ENCODE results near the gene DBF4B. TPM values are rescaled to one million over a fixed set of nuclear protein-coding genes. Genes with fewer than 3 reads are reported as not detected.

The DBF4B gene
- total RNA-seq, 2 donors from 2014 or later: 2.3 to 4.4 TPM

DNA sequence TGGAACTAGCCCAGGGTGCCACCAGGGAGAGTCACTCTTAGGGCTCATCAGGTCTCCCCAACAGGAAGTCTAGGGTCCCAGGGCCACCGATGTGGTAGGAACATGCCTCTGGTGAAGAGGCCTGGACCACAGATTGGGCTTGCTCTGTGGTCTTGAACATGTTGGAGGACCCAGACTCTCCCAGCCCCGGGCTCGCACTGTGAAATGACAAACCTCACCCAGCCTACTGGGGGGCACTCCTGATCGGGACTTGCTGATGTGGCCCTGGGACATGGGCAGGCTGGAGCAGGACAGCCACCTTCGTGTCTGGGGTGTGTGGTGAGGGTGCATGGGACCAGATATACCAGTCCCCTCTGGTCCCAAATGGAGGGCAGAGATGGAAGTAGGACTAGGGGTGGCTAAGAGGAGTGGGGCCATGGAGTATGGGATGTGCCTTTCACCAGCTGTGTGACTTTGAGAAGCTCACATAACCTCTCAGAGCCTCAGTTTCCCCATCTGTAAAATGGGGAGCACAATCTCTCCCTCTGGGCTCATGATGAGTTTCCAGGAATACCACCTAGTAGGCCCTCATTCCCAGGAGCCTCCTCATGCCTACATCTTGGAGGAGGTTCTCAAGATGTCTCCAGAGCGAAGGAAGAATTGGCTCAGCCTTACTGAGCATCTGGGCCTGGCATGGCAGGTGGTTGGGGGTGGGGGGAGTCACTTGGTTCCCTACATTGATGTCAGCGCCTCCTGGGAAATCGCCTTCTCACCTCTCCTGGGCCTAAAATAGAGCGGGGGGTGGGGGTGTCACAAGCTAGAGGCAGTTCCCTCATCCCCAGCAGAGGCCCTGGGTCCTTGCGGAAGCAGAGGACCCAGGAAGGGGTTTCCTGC, 48.8 kb downstream of the DBF4B start:
- DNase-seq (ENCODE audit: low spot score): no peak
- Histone ChIP-seq H3K4me1 (peaks cover 0 to 31% of the 10 kb centered on the region in 2 donors), H3K4me3 (no peak overlapping the region), H3K9me3 (no peaks in the 10 kb centered on the region), H3K27ac (peak overlapping the region; percentile 71 to 84), H3K36me3 (no peaks in the 10 kb centered on the region), H3K27me3 (peaks cover 0 to 6% of the 10 kb centered on the region in 2 donors)
- TF ChIP-seq, protein P1, sequence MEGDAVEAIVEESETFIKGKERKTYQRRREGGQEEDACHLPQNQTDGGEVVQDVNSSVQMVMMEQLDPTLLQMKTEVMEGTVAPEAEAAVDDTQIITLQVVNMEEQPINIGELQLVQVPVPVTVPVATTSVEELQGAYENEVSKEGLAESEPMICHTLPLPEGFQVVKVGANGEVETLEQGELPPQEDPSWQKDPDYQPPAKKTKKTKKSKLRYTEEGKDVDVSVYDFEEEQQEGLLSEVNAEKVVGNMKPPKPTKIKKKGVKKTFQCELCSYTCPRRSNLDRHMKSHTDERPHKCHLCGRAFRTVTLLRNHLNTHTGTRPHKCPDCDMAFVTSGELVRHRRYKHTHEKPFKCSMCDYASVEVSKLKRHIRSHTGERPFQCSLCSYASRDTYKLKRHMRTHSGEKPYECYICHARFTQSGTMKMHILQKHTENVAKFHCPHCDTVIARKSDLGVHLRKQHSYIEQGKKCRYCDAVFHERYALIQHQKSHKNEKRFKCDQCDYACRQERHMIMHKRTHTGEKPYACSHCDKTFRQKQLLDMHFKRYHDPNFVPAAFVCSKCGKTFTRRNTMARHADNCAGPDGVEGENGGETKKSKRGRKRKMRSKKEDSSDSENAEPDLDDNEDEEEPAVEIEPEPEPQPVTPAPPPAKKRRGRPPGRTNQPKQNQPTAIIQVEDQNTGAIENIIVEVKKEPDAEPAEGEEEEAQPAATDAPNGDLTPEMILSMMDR (IDR thresholded peaks at IDR 0.05): no peak

DNA sequence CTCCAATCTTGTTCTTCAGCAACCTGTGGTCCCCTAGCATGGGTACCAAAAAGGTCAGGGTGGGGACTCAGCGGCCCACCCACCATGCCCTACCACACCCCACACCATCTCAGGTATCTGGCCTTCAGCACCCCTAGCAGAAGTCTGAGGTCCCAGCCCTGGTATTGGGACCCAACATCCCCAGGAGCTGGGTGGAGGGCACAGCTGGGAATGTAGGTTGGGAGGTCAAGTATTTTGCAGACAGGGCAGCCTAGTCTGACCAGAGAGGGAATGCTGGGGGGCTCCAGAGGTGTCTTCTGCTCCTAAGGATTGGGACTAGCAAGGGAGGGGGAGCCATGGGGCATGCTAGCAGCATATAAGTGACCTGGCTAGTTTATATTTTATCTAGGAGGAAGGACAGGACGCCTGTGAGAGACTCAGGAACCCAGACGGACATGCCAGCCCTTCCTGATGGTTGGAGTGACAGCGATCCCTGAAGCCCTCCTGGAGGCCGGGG, 49.5 kb downstream of the DBF4B start:
- TF ChIP-seq, protein P1 (IDR thresholded peaks at IDR 0.05): no peak
- no peaks in the 10 kb centered on the region for H3K9me3 ChIP-seq
- H3K4me3 ChIP-seq: peak overlapping the region; percentile 34 to 65
- no peaks in the 10 kb centered on the region for H3K36me3 ChIP-seq
- peaks cover 0 to 31% of the 10 kb centered on the region in 2 donors for H3K4me1 ChIP-seq
- H3K27ac ChIP-seq: peak overlapping the region; percentile 71 to 84
- peaks cover 0 to 6% of the 10 kb centered on the region in 2 donors for H3K27me3 ChIP-seq
- DNase-seq (ENCODE audit: low spot score): no peak

DNA sequence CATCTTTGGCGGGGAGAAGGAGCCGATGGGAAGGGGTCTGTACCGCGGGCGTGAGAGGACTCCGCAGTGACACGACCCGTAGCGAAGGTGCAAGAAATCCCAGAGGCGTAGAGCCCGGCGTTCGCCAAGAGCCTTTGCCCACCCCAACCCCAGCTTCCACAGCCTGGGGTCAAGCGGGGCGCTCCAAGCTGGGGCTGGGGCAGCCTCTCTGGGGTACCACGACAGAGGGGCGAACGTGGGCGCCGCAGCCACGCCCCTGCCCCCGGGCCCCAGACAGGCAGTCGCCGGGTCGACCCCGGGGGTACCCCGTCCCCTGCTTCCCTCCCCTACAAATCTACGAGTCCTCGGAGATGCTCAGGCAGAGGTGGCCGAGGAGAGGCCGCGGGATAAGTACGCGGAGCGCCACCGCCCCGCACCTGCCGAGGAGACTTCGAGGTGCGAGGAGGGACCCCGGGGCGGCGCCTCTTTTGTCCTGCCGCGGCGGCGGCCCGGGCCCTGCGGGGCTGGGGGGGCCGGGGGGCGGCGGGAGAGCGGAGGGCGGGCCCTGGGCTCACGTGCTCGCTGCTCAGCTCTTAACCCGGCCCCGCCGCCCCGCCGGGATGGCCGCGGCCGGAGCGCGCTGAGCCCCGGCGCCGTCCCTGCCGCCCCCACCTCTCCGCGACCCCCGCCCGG, 50.1 kb downstream of the DBF4B start, which contains the start of gene ADAM11:
TSS of gene ADAM11 (plus strand) at position 575 of the 672 bp plus-strand sequence. CDS start 212 bp downstream, outside the sequence.
- no peak for DNase-seq (ENCODE audit: low spot score)
- TF ChIP-seq, protein P1 (IDR thresholded peaks at IDR 0.05): no peak
- peaks cover 0 to 31% of the 10 kb centered on the region in 2 donors for H3K4me1 ChIP-seq
- H3K9me3 ChIP-seq: no peaks in the 10 kb centered on the region
- H3K4me3 ChIP-seq: peak within 1 kb of the TSS; percentile 55 to 65
- H3K36me3 ChIP-seq: no peaks in the 10 kb centered on the region
- peaks cover 0 to 6% of the 10 kb centered on the region in 2 donors for H3K27me3 ChIP-seq
- H3K27ac ChIP-seq: peak within 1 kb of the TSS; percentile 71 to 84

DNA sequence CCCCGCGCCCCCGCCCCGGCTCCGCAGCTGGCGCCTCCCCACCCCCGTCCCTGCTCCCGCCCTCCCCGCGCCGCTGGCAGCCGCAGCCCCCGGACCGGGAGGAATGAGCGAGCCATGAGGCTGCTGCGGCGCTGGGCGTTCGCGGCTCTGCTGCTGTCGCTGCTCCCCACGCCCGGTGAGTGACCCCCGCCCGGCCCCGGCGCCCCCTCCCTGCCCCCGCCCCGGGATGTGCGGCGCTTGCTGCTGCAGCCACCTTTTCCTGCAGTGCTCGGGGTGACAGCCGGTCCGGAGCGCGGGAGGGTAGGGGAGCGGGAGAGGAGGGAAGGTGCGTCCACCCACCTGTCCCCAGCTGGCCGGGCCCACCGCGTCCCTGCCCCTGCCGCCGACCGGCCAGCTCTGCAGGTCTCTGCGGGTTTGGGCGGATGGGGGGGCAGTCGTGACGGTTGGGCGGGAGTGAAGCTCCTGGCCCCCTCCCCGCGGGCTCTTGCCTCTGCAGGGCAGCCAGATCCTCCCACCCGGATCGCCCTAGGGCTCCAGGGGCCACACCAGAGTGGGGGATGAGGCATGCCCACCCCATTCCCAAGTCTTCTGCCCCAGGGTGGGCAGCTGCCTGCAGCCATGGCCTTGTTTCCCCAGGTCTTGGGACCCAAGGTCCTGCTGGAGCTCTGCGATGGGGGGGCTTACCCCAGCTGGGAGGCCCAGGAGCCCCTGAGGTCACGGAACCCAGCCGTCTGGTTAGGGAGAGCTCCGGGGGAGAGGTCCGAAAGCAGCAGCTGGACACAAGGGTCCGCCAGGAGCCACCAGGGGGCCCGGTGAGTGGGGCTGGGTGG, 50.8 kb downstream of the DBF4B start:
- Histone ChIP-seq H3K4me3 (peak overlapping the region; percentile 55 to 65), H3K27ac (peak overlapping the region; percentile 57 to 84), H3K36me3 (no peaks in the 10 kb centered on the region), H3K4me1 (peaks cover 0 to 31% of the 10 kb centered on the region in 2 donors), H3K9me3 (no peaks in the 10 kb centered on the region), H3K27me3 (peaks cover 0 to 6% of the 10 kb centered on the region in 2 donors)
- TF ChIP-seq, protein P1 (IDR thresholded peaks at IDR 0.05): peak in 1 of 2 donors; percentile 24
- no peak for DNase-seq (ENCODE audit: low spot score)

DNA sequence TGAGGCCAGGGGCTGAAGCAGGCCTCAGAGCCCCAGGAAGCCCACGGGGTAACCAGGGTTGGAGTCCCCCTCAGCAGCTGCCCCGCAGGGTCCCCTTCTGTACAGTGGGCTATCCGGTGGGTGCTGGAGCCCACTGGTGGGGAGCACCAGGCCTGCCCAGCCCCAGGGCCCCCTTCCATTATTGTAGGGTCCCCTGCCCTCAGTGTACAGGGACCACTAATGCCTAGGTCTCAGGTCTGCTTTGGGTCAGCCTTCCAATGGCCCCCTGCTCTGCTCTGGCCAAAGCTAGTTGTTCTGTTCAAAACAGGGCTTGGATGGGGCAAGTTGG, 51.4 kb downstream of the DBF4B start:
- Histone ChIP-seq H3K27me3 (peaks cover 0 to 6% of the 10 kb centered on the region in 2 donors), H3K36me3 (no peaks in the 10 kb centered on the region), H3K4me3 (peak overlapping the region in 1 of 2 donors; percentile 65), H3K9me3 (no peaks in the 10 kb centered on the region), H3K27ac (peak overlapping the region in 1 of 2 donors; percentile 84), H3K4me1 (peaks cover 0 to 31% of the 10 kb centered on the region in 2 donors)
- TF ChIP-seq, protein P1 (IDR thresholded peaks at IDR 0.05): no peak
- no peak for DNase-seq (ENCODE audit: low spot score)

Measured in right atrium auricular region (tissue), 2 donors.